ENCODE data around the gene UGT1A1.

Gene UGT1A1

GRCh38 chr2:233807966-233808935 lies 48.2 kb downstream of the UGT1A1 start:
- DNase-seq (ENCODE audit: low read depth in 1 of 2, low spot score in 1 of 2): no peak
- no peak overlapping the region for H3K4me3 ChIP-seq (replicated peaks; ENCODE audit: insufficient read depth, low read length)
- H3K27ac ChIP-seq (replicated peaks): no peak overlapping the region
- TF ChIP-seq GABPA (IDR thresholded peaks at IDR 0.05; ENCODE audit: low read depth) (no peak), SPI1 (IDR thresholded peaks at IDR 0.05; ENCODE audit: borderline replicate concordance, low read depth) (no peak), REST (IDR thresholded peaks at IDR 0.05; ENCODE audit: insufficient replicate concordance, low read depth) (no peak), CTCF (IDR thresholded peaks at IDR 0.05; ENCODE audit: insufficient read depth, low read length) (no peak), POLR2AphosphoS5 (IDR thresholded peaks at IDR 0.05; ENCODE audit: low read depth) (no peak)
- H3K27me3 ChIP-seq (ENCODE audit: insufficient read depth, poor library complexity, severe bottlenecking): no peaks in the 10 kb centered on the region

GRCh38 chr2:233810385-233810784 lies 50.3 kb downstream of the UGT1A1 start:
- H3K4me3 ChIP-seq (replicated peaks; ENCODE audit: insufficient read depth, low read length): no peak overlapping the region
- H3K27me3 ChIP-seq (ENCODE audit: insufficient read depth, poor library complexity, severe bottlenecking): no peaks in the 10 kb centered on the region
- no peak overlapping the region for H3K27ac ChIP-seq (replicated peaks)
- no peak for DNase-seq (ENCODE audit: low read depth in 1 of 2, low spot score in 1 of 2)
- TF ChIP-seq POLR2AphosphoS5 (IDR thresholded peaks at IDR 0.05; ENCODE audit: low read depth): no peak
- no peak for TF ChIP-seq REST (IDR thresholded peaks at IDR 0.05; ENCODE audit: insufficient replicate concordance, low read depth)
- TF ChIP-seq GABPA (IDR thresholded peaks at IDR 0.05; ENCODE audit: low read depth): no peak
- TF ChIP-seq SPI1 (IDR thresholded peaks at IDR 0.05; ENCODE audit: borderline replicate concordance, low read depth): no peak
- TF ChIP-seq CTCF (IDR thresholded peaks at IDR 0.05; ENCODE audit: insufficient read depth, low read length): no peak

DNA sequence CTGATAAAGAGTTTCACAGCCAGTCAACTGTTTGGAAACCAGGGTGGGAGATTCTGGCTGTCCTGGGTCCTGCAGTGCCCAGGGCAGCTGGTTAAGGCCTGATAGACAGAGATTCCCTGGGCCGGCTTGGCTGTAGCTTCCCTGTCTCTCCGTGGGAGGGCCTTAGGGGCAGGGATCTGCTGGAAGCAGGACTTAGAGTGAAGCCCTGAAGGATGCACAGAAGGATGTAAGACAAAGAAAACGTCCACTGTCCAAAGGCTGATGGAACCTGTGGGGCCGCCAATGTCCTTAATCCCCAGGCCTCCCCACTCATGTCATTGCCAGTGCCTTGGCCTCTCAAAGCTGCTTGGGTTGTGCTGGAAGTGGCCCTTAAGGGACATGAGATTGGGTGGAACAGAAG lies 51.0 kb downstream of the UGT1A1 start:
- no peak for DNase-seq (ENCODE audit: low read depth in 1 of 2, low spot score in 1 of 2)
- H3K27me3 ChIP-seq (ENCODE audit: insufficient read depth, poor library complexity, severe bottlenecking): no peaks in the 10 kb centered on the region
- H3K27ac ChIP-seq (replicated peaks): no peak overlapping the region
- TF ChIP-seq CTCF (IDR thresholded peaks at IDR 0.05; ENCODE audit: insufficient read depth, low read length): no peak
- TF ChIP-seq POLR2AphosphoS5 (IDR thresholded peaks at IDR 0.05; ENCODE audit: low read depth): no peak
- TF ChIP-seq REST (IDR thresholded peaks at IDR 0.05; ENCODE audit: insufficient replicate concordance, low read depth): no peak
- no peak for TF ChIP-seq SPI1 (IDR thresholded peaks at IDR 0.05; ENCODE audit: borderline replicate concordance, low read depth)
- no peak for TF ChIP-seq GABPA (IDR thresholded peaks at IDR 0.05; ENCODE audit: low read depth)
- H3K4me3 ChIP-seq (replicated peaks; ENCODE audit: insufficient read depth, low read length): no peak overlapping the region
